COLO668 (cell line): ENCODE data around the gene MRGPRX3.
"Not testable (repeated sequence)": the region's sequence is repeated elsewhere in the genome, so short reads cannot be mapped to it uniquely, and the experiment has no call there.

Experiments used
- DNase-seq: peaks from one replicate; lab custom pipeline; 2025; ENCODE audit not compliant: unreplicated experiment; lab: John Stamatoyannopoulos, UW

Gene MRGPRX3

GRCh38 chr11:18132341-18132740 lies at the start of gene MRGPRX3:
Gene MRGPRX3, plus strand, starts transcription at chr11:18132571. Its CDS starts 4,632 bp downstream, at chr11:18137203.
- no peak for DNase-seq

- DNase-seq: no peak
Measured at GRCh38 chr11:18088366-18088765, 44.0 kb upstream of the MRGPRX3 start.

GRCh38 chr11:18088966-18089365 lies 43.4 kb upstream of the MRGPRX3 start:
- DNase-seq: no peak

- no peak for DNase-seq
Measured at GRCh38 chr11:18091731-18092130, 40.6 kb upstream of the MRGPRX3 start.

GRCh38 chr11:18093959-18094358 lies 38.4 kb upstream of the MRGPRX3 start:
- no peak for DNase-seq

GRCh38 chr11:18100926-18101656 lies 31.3 kb upstream of the MRGPRX3 start:
- DNase-seq: no peak

- DNase-seq: no peak
Measured at GRCh38 chr11:18105086-18105801, 27.1 kb upstream of the MRGPRX3 start.

GRCh38 chr11:18105802-18106574 lies 26.4 kb upstream of the MRGPRX3 start, which contains the start of gene SAAL1:
Gene SAAL1, minus strand, starts transcription at chr11:18106082. Its CDS starts 41 bp downstream, at chr11:18106041.
- DNase-seq: peak; percentile 93

GRCh38 chr11:18106688-18107087 lies 25.7 kb upstream of the MRGPRX3 start:
- DNase-seq: no peak

GRCh38 chr11:18108254-18108653 lies 24.1 kb upstream of the MRGPRX3 start:
- no peak for DNase-seq

GRCh38 chr11:18111005-18111404 lies 21.4 kb upstream of the MRGPRX3 start:
- no peak for DNase-seq

- peak; percentile 69 for DNase-seq
Measured at GRCh38 chr11:18115360-18116127, 16.8 kb upstream of the MRGPRX3 start.

GRCh38 chr11:18121331-18121828 lies 11.0 kb upstream of the MRGPRX3 start:
- DNase-seq: not testable (repeated sequence)

GRCh38 chr11:18131115-18131514 lies 1.3 kb upstream of the MRGPRX3 start:
- not testable (repeated sequence) for DNase-seq

GRCh38 chr11:18135308-18135707 lies 2.9 kb downstream of the MRGPRX3 start:
- DNase-seq: no peak

- no peak for DNase-seq
Measured at GRCh38 chr11:18137186-18137800, 4.9 kb downstream of the MRGPRX3 start.

- DNase-seq: no peak
Measured at GRCh38 chr11:18140145-18140544, 7.8 kb downstream of the MRGPRX3 start.

GRCh38 chr11:18144243-18144642 lies 11.9 kb downstream of the MRGPRX3 start:
- DNase-seq: no peak

- peak; percentile 9 for DNase-seq
Measured at GRCh38 chr11:18145025-18145424, 12.7 kb downstream of the MRGPRX3 start.

GRCh38 chr11:18145837-18146236 lies 13.5 kb downstream of the MRGPRX3 start:
- DNase-seq: no peak
